Loucy (cell line): ENCODE data around the gene MAN1C1.

Experiments
- H2AFZ ChIP-seq: fragments of 200-600 bp; sonication (generic); 2 replicates; pipeline ENCODE4 v1.6.0; 2016; ENCODE audit warnings: antibody characterized with exemption, mild to moderate bottlenecking, low read length, moderate library complexity
- H3F3A ChIP-seq: fragments of 200-600 bp; 2 replicates; pipeline ENCODE4 v1.6.0; 2016; ENCODE audit warnings: antibody characterized with exemption, low read depth, mild to moderate bottlenecking
- H3K27me3 ChIP-seq: fragments of 200-600 bp; sonication (generic); 2 replicates; pipeline ENCODE4 v1.6.1; 2014; ENCODE audit warnings: low read length, mild to moderate bottlenecking; ENCODE audit not compliant: insufficient read depth, poor library complexity, severe bottlenecking
- H3K36me3 ChIP-seq: fragments of 200-600 bp; sonication (generic); 2 replicates; pipeline ENCODE4 v1.6.1; 2016; ENCODE audit warnings: low read length; ENCODE audit not compliant: insufficient read depth
- H3K4me1 ChIP-seq: fragments of 200-600 bp; sonication (generic); 2 replicates; pipeline ENCODE4 v1.5.1; 2014; ENCODE audit warnings: low read length, mild to moderate bottlenecking; ENCODE audit not compliant: insufficient read depth, poor library complexity, severe bottlenecking
- H3K4me2 ChIP-seq: fragments of 200-600 bp; sonication (generic); 2 replicates; pipeline ENCODE4 v1.6.0; 2014; ENCODE audit warnings: antibody characterized with exemption, low read length, low read depth, mild to moderate bottlenecking; ENCODE audit not compliant: poor library complexity, severe bottlenecking
- H3K4me3 ChIP-seq: fragments of 200-600 bp; sonication (generic); 2 replicates; pipeline ENCODE4 v1.5.1; 2014; ENCODE audit warnings: low read length, mild to moderate bottlenecking, mixed read lengths; ENCODE audit not compliant: poor library complexity, severe bottlenecking
- H3K79me2 ChIP-seq: fragments of 200-600 bp; sonication (generic); 2 replicates; pipeline ENCODE4 v1.6.1; 2014; ENCODE audit warnings: low read length; ENCODE audit not compliant: insufficient read depth
- H3K9ac ChIP-seq: fragments of 200-600 bp; sonication (generic); 2 replicates; pipeline ENCODE4 v1.6.0; 2014; ENCODE audit warnings: mild to moderate bottlenecking, low read depth, low read length, moderate library complexity; ENCODE audit not compliant: poor library complexity, severe bottlenecking
- H3K9me2 ChIP-seq: fragments of 200-600 bp; sonication (generic); replicated peaks from 2 replicates; pipeline ENCODE4 v1.6.1; 2016; ENCODE audit warnings: low read depth, low read length, mixed read lengths
- H3K9me3 ChIP-seq: fragments of 200-600 bp; sonication (generic); 2 replicates; pipeline ENCODE4 v1.6.1; 2014; ENCODE audit warnings: mild to moderate bottlenecking, antibody characterized with exemption, low read length, low read depth; ENCODE audit not compliant: insufficient read depth
- H4K20me1 ChIP-seq: fragments of 200-600 bp; sonication (generic); 2 replicates; pipeline ENCODE4 v1.6.0; 2014; ENCODE audit warnings: antibody characterized with exemption, low read length, mild to moderate bottlenecking; ENCODE audit not compliant: insufficient read depth, poor library complexity, severe bottlenecking
- CTCF ChIP-seq: fragments of 200-600 bp; sonication (generic); conservative IDR thresholded peaks from 2 replicates; pipeline ENCODE4 v1.5.1; 2014; ENCODE audit warnings: mild to moderate bottlenecking, antibody characterized with exemption, low read length
- EZH2phosphoT487 ChIP-seq: fragments of 200-600 bp; IDR thresholded peaks from 2 replicates; pipeline ENCODE4 v1.6.1; 2018; ENCODE audit warnings: antibody characterized with exemption, mild to moderate bottlenecking, moderate library complexity, borderline replicate concordance

MAN1C1 gene

GRCh38 chr1:25653558-25653957, 37.0 kb downstream of the MAN1C1 start:
- TF ChIP-seq EZH2phosphoT487 (no peak), CTCF (no peak)
- Histone ChIP-seq H3K9me2 (no peaks in the 10 kb centered on the region), H3K4me3 (no peak overlapping the region), H3K4me1 (no peaks in the 10 kb centered on the region), H3K36me3 (no peaks in the 10 kb centered on the region), H3F3A (no peaks in the 10 kb centered on the region), H2AFZ (no peak overlapping the region), H3K79me2 (no peaks in the 10 kb centered on the region), H4K20me1 (no peaks in the 10 kb centered on the region), H3K4me2 (no peak overlapping the region), H3K9me3 (no peaks in the 10 kb centered on the region), H3K27me3 (peaks cover 98% of the 10 kb centered on the region), H3K9ac (no peak overlapping the region)

GRCh38 chr1:25654109-25654660, 37.6 kb downstream of the MAN1C1 start:
- Histone ChIP-seq H3K4me1 (no peaks in the 10 kb centered on the region), H3K36me3 (no peaks in the 10 kb centered on the region), H3K9me3 (no peaks in the 10 kb centered on the region), H3K79me2 (no peaks in the 10 kb centered on the region), H3F3A (no peaks in the 10 kb centered on the region), H3K4me3 (no peak overlapping the region), H3K4me2 (no peak overlapping the region), H3K9me2 (no peaks in the 10 kb centered on the region), H2AFZ (no peak overlapping the region), H4K20me1 (no peaks in the 10 kb centered on the region), H3K27me3 (peaks cover 98% of the 10 kb centered on the region), H3K9ac (no peak overlapping the region)
- TF ChIP-seq CTCF = no peak
- TF ChIP-seq EZH2phosphoT487 = no peak

DNA sequence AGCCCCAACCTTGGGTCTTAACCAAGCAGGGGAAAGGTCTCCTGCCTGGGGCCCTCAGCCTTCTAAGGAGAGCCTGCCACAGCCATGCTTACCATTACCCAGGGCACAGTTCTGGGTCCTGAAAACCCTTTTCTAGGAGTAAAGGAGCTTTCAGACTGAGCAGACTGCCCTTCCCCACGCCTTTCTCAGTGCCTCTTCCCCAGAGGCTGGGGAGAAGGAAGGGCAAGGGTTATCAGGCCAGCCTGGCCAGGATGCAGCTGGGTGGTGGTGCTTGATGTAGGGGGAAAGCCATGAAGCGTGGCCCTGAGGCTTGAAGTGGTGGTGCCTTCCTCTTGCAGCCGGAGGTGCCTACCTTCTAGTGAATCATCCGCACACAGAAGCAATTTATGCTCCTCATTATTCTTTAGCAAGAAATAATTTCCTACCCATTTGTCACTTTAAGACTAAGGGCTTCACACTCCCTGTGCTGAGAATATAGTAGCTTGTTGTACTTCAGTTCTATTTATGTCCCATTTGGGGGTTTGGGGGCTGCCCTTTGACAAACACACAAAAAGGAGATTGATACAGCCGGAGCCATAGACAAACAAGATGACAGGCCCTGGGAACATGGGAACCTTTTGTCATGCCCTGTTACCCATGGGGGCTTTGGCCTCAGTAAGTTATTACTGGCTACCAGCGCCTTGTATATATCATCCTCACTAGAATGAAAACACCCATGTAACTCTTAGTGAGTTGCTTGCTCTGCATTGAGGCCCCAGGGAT, 40.7 kb downstream of the MAN1C1 start:
- Histone ChIP-seq H3K4me3 (no peak overlapping the region), H3K36me3 (no peaks in the 10 kb centered on the region), H4K20me1 (no peaks in the 10 kb centered on the region), H3F3A (no peaks in the 10 kb centered on the region), H3K4me1 (no peaks in the 10 kb centered on the region), H3K79me2 (no peaks in the 10 kb centered on the region), H3K4me2 (no peak overlapping the region), H3K9ac (no peak overlapping the region), H3K9me3 (no peaks in the 10 kb centered on the region), H2AFZ (no peak overlapping the region), H3K27me3 (peaks cover 71% of the 10 kb centered on the region), H3K9me2 (no peaks in the 10 kb centered on the region)
- TF ChIP-seq EZH2phosphoT487 (no peak), CTCF (no peak)
